GM12892 (cell line): ENCODE data around the gene SLC25A24.
"Not testable (repeated sequence)": the region's sequence is repeated elsewhere in the genome, so short reads cannot be mapped to it uniquely, and the experiment has no call there.

ENCODE experiments used
- POLR2A ChIP-seq: IDR thresholded peaks from 2 replicates; pipeline ENCODE4 v1.6.1; 2011; ENCODE audit warnings: low read depth, low read length, control low read depth
- POLR2AphosphoS5 ChIP-seq: IDR thresholded peaks from 2 replicates; pipeline ENCODE4 v1.6.1; 2011; ENCODE audit warnings: low read depth, low read length, control low read depth
- TAF1 ChIP-seq: IDR thresholded peaks from 2 replicates; pipeline ENCODE4 v1.6.1; 2011; ENCODE audit warnings: low read depth, mild to moderate bottlenecking, control low read depth, low read length, borderline replicate concordance

GRCh38 chr1:108203582-108203981, 3.4 kb upstream of the SLC25A24 start:
- not testable (repeated sequence) for TF ChIP-seq TAF1, POLR2A, POLR2AphosphoS5
